Measurements from ENCODE around the gene LAT.
A peak's percentile ranks its signal among the peaks of the same experiment; 100 is the strongest.

LAT gene

DNA sequence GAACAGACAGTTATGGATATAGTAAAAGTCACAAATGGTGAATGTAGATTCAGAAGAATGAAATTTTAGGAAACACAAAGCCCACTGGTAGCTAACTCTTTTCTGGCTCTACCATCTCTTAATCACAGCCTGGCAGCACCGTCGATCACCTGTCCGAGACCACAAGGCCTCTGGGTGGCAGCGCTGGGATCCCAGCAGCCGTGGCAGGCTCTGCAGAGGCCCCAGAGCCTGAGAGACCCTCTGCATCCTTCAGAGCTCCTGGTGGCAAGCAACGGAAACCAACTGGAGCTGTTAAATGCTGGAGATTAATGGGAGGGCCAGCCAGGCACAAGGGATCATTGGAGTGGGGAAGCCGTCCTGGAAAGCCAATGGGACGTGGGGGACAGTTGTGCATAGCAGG lies 26.3 kb downstream of the LAT start:
- DNase-seq, result no peak

- DNase-seq, result no peak
Observed at GRCh38 chr16:29011851-29012250, 27.0 kb downstream of the LAT start.

DNA sequence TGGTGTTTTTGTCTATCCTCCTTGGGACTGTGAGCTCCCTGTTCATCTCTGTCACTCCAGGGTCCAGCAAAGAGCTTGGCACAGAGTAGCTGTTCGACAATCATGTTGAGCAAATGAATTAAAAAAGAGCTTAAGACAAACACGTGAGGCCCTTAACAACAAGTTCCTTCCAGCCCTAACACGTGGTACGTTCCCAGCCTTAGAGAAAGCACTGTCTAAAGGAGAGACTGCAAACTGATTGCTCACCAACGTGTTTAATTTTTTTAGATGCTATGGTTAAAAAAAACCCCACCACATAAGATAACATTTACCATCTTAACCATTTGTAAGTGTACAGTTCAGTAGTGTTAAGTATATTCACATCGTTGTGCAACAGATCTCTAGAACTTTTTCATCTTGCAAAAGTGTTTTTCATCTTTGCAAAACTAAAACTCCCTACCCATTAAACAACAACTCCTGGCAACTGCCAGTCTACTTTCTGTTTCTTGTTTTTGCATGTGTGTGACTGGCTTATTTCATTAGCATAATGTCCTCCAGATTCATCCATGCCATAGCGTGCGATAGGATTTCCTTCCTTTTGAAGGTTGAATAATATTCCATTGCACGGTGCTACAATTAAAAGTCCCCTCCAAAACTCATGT lies 28.2 kb downstream of the LAT start:
- no peak for DNase-seq

GRCh38 chr16:29014561-29015069 lies 29.8 kb downstream of the LAT start:
- no peak for DNase-seq

DNA sequence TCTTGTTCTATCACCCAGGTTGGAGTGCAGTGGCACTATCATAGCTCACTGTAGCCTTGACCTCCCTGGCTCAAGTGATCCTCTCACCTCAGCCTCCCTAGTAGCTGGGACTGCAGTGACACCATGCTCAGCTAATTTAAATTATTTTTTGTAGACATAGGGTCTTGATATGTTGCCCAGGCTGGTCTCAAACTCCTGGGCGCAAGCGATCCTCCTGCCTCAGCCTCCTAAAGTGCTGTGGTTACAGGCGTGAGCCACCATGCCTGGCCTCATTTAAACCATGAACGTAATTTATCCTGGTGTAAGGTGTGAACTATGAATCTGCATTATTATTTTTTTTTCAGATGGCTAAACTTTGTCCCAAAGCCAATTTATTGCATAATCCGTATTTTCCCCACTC lies 37.3 kb downstream of the LAT start:
- no peak for DNase-seq

GRCh38 chr16:29023279-29024277 lies 38.7 kb downstream of the LAT start:
- peak; percentile 2 for DNase-seq

DNA sequence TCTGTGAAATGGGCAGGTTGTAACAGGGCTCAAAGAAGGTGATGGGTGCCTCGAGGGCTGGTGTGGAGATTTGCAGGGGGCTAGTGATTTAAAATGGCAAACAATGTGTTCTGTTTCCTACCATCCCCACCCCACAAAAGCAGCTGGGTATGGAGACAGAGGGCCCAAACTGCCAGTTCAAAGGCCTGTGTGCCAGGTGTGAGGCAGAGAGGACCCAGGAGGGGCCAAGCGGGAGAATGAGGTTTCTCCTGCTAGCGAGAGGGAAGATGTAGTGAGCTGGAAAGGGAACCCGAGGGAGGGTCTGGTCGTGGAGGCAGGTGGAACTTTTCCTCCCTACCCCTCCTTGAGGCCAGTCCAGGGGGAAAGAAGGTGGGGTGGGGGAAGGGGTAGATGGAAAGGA lies 39.4 kb downstream of the LAT start:
- DNase-seq, result no peak

- DNase-seq, result no peak
Observed at GRCh38 chr16:29025218-29025617, 40.4 kb downstream of the LAT start.

DNA sequence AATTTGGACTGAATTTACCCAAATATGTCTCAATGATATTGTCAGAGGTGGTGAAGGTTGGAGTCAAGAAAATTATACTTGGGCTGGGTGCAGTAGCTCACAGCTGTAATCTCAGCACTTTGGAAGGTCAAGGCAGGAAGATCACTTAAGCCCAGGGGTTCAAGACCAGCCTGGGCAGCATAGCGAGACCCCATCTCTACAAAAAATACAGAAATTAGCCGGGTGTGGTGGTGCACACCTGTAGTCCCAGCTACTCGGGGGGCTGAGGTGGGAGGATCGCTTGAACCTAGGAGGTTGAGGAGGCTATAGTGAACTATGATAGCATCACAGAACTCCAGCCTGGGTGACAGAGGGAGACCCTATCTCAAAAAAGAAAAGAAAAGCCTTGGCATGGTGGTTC lies 40.9 kb downstream of the LAT start:
- no peak for DNase-seq

- no peak for DNase-seq
Observed at GRCh38 chr16:29028457-29029167, 43.8 kb downstream of the LAT start.

- peak; percentile 98 for DNase-seq
Observed at GRCh38 chr16:29029168-29029994, 44.5 kb downstream of the LAT start.

DNA sequence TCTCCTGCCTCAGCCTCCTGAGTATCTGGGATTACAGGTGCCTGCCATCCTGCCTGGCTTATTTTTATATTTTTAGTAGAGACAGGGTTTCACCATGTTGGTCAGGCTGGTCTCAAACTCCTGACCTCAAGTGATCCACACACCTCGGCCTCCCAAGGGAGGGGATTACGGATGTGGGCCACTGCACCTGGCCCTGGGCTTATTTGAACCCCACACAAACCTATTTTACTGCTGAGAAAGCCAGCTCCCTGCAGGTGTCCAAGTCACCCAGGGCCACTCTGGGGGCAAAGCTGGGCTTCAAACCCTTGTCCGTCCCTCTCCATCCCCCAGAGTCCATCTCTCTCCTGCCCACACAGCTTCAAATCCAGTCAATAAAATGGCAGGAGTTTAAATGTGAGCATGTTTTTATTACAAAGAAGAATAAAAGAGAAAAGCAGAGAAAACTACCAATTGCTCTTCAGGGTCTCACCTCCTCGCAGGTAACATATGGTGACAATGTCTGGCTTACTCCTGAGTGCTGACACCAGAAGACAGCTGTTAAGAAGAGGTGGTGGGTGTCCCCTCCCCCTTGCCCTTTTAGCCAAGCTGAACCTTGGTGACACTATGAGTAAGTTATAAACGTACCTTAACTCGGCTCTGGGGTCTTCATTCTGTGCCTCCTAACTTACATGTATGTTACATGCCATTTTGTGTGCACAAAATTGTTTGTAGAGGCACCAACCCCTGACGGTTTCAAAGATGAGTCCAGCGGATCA lies 45.4 kb downstream of the LAT start:
- DNase-seq, result no peak
